Colonic mucosa (tissue), 4 donors: ENCODE data around the gene IBSP. TPM values are rescaled to one million over a fixed set of nuclear protein-coding genes. Genes with fewer than 3 reads are reported as not detected.

Experiments
- DNase-seq: peaks from one replicate; pipeline ENCODE4 v3.0.0-alpha.2; 2020
- H3K27ac ChIP-seq: fragments of 200-600 bp; one replicate; pipeline ENCODE4 v1.8.0; 2021
- H3K27me3 ChIP-seq: fragments of 200-600 bp; one replicate; pipeline ENCODE4 v1.8.0; 2021
- H3K36me3 ChIP-seq: fragments of 200-600 bp; one replicate; pipeline ENCODE4 v1.8.0; 2021
- H3K4me1 ChIP-seq: fragments of 200-600 bp; one replicate; pipeline ENCODE4 v1.8.0; 2021; ENCODE audit warnings: mild to moderate bottlenecking
- H3K4me3 ChIP-seq: fragments of 200-600 bp; one replicate; pipeline ENCODE4 v1.8.0; 2021
- H3K9ac ChIP-seq, 2 donors: one replicate each; pipeline ENCODE4 v1.7.0; 2013; ENCODE audit warnings: control low read depth in 2 of 2, low read depth in 2 of 2, low read length in 2 of 2
- H3K9me3 ChIP-seq: fragments of 200-600 bp; one replicate; pipeline ENCODE4 v1.8.0; 2021
- intact Hi-C: fragments of 100-400 bp; cut with DNase I; formaldehyde crosslinking; loops from one replicate; pipeline ENCODE4 v1.14.1; 2022
- total RNA-seq, 2 donors: library from RNA; stranded (reverse); fragmentation: NEBNext Ultra II Directional in 1 of 2; extraction: Animal tissue kit (Norgen Biotek cat#: 25700) in 1 of 2; gene quantifications; one replicate each; pipeline ENCODE4 v1.2.1, GENCODE V29; 2021
- TF ChIP-seq, protein P1 (sequence below): fragments of 200-600 bp; IDR thresholded peaks from one replicate; pipeline ENCODE4 v1.8.0; 2022; ENCODE audit warnings: antibody characterized with exemption, mild to moderate bottlenecking
- donor health status: healthy.
- donor health status: DM: no; HTN: no; CAD: no.
- donor health status: DM: no; HTN: no; CAD: no.

IBSP gene
- total RNA-seq, 2 donors from 2014 or later, result not detected

DNA sequence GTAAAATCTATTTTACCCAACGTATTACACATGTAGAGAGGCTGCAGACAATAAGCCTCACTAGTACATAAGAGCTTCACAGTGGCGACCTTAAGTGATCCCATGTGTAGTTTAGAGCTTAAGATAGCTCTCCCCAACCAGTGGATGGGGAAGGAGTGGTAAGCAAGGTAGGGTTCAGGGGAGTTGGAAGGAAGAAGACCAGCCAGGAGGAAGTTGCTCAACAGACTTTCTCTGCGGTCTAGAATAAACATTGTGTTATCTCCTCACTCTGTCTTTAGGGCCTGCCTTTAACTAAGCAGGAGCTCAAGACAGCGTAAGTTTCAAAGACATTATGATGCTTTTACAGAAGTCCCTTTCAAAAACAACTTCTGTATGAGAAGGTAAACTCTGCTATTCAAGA, 50.3 kb downstream of the IBSP start:
- no peak overlapping the region for H3K27ac ChIP-seq
- no peak for DNase-seq
- TF ChIP-seq, protein P1, sequence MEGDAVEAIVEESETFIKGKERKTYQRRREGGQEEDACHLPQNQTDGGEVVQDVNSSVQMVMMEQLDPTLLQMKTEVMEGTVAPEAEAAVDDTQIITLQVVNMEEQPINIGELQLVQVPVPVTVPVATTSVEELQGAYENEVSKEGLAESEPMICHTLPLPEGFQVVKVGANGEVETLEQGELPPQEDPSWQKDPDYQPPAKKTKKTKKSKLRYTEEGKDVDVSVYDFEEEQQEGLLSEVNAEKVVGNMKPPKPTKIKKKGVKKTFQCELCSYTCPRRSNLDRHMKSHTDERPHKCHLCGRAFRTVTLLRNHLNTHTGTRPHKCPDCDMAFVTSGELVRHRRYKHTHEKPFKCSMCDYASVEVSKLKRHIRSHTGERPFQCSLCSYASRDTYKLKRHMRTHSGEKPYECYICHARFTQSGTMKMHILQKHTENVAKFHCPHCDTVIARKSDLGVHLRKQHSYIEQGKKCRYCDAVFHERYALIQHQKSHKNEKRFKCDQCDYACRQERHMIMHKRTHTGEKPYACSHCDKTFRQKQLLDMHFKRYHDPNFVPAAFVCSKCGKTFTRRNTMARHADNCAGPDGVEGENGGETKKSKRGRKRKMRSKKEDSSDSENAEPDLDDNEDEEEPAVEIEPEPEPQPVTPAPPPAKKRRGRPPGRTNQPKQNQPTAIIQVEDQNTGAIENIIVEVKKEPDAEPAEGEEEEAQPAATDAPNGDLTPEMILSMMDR, result no peak

DNA sequence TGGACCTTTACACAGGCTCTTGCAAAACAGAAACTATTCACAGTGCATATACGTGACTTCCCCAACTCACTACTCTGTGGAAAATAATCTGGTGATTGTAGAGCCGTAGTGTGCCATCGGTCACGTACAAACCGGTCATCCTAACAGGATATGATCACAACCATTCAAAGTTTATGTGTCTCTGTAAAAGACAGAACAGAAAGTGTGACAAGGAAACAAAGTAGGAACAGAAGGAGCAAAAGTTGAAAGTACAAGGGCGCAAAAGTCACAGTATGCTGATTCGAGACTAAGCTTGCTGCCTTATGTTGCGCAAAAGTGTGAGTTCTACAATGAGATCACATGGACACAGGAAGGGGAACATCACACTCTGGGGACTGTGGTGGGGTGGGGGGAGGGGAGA, 52.0 kb downstream of the IBSP start:
- no peaks in the 10 kb centered on the region for H3K36me3 ChIP-seq
- no peaks in the 10 kb centered on the region for H3K9me3 ChIP-seq
- intact Hi-C loops, result loop anchor here (10.0 kb wide), 1 partner anchor 363 kb away; no protein-coding TSS in a partner anchor
- DNase-seq, result no peak
- TF ChIP-seq, protein P1, result no peak
- no peak overlapping the region for H3K4me3 ChIP-seq
- no peak overlapping the region for H3K27ac ChIP-seq
- H3K4me1 ChIP-seq, result no peaks in the 10 kb centered on the region
- H3K27me3 ChIP-seq, result no peaks in the 10 kb centered on the region
- H3K9ac ChIP-seq, result no peak overlapping the region

More for the DNA sequence above, 50.3 kb downstream of the IBSP start:
- intact Hi-C loops, result loop anchor here (5.0 to 10.0 kb wide), 3 partner anchors 167 to 475 kb away; no protein-coding TSS in a partner anchor
- Histone ChIP-seq H3K4me1 (no peaks in the 10 kb centered on the region), H3K9ac (no peak overlapping the region), H3K4me3 (no peak overlapping the region), H3K27me3 (no peaks in the 10 kb centered on the region), H3K9me3 (no peaks in the 10 kb centered on the region), H3K36me3 (no peaks in the 10 kb centered on the region)

DNA sequence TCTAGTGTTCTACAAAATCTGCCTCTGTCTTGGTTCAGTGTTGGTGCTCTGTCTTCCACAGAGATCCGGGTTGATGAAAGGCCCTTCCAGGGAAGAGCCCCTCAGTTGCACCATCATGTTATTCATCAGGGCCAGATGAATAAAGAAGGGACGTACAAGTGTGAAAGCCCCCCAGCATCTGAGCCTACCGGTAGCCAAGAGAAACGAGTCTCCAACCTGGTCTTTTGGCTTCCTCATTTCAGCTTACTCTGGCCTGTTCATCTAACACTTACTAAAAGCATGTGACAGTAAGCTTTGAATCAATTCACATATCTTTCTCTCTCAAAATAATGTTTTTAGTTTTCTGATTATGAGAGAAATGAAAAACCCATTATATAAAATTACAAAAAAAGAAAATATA, 52.6 kb downstream of the IBSP start:
- TF ChIP-seq, protein P1, result no peak
- DNase-seq, result no peak
- Histone ChIP-seq H3K27ac (no peak overlapping the region), H3K4me1 (no peaks in the 10 kb centered on the region), H3K9me3 (no peaks in the 10 kb centered on the region), H3K4me3 (no peak overlapping the region), H3K9ac (no peak overlapping the region), H3K27me3 (no peaks in the 10 kb centered on the region), H3K36me3 (no peaks in the 10 kb centered on the region)
- intact Hi-C loops, result loop anchor here (10.0 kb wide), 1 partner anchor 363 kb away; no protein-coding TSS in a partner anchor

DNA sequence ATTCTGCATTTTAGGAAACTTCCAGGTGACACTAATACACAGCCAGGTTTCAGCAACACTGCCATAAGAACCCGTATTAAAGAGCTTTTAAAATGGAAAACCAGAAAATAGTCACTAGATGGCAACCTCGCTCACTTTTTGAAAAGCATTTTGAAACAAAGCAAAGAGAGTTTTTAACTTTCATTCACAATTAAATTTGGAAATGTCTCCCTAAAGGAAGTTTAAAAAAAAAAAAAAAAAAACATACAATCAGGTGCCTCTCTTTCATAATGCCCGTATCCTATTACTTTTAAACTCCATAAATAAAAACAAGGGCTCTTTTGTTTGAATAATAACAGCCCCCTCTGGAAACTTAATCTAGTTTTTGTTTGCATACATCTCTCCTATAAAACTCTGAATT, 53.8 kb downstream of the IBSP start:
- Histone ChIP-seq H3K9ac (no peak overlapping the region), H3K27me3 (no peaks in the 10 kb centered on the region), H3K4me1 (no peaks in the 10 kb centered on the region), H3K4me3 (no peak overlapping the region), H3K27ac (no peak overlapping the region), H3K36me3 (no peaks in the 10 kb centered on the region), H3K9me3 (no peaks in the 10 kb centered on the region)
- intact Hi-C loops, result loop anchor here (10.0 kb wide), 1 partner anchor 362 kb away; no protein-coding TSS in a partner anchor
- TF ChIP-seq, protein P1, result peak; percentile 25
- DNase-seq, result no peak

DNA sequence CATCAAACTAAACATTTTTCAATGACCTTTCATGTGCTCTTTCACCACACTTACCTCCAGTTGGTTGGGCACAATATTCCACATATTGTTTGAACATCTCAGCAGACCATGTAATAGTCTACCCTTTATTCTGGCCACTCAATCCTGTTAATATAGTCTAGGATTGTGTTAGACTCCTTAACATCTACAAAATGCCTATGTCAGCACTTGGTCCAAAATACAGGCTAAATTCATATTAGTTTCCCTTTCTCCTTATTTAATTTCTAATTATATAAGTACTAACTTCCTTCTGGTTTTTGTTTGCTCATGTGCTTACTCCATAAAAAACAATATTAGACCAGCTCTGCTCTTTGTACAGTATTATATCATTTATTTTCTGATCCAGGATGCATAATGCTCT, 54.5 kb downstream of the IBSP start:
- H3K36me3 ChIP-seq, result no peaks in the 10 kb centered on the region
- H3K4me1 ChIP-seq, result no peaks in the 10 kb centered on the region
- TF ChIP-seq, protein P1, result no peak
- no peaks in the 10 kb centered on the region for H3K27me3 ChIP-seq
- H3K27ac ChIP-seq, result no peak overlapping the region
- no peak overlapping the region for H3K4me3 ChIP-seq
- no peak overlapping the region for H3K9ac ChIP-seq
- DNase-seq, result no peak
- intact Hi-C loops, result loop anchor here (2.0 to 10.0 kb wide), 2 partner anchors 117 to 361 kb away; no protein-coding TSS in a partner anchor
- H3K9me3 ChIP-seq, result no peaks in the 10 kb centered on the region
